Measurements from ENCODE around the gene PLAC8L1. TPM values are rescaled to one million over a fixed set of nuclear protein-coding genes. Genes with fewer than 3 reads are reported as not detected.
"Not testable (repeated sequence)": the region's sequence is repeated elsewhere in the genome, so short reads cannot be mapped to it uniquely, and the experiment has no call there.

Gene PLAC8L1
- total and polyA plus RNA-seq, 2 experiments from 2014 or later, result 1.1 TPM; not detected in 1

GRCh38 chr5:146109379-146109778, 4.0 kb upstream of the PLAC8L1 start:
- no peak overlapping the region for H3K27ac ChIP-seq

GRCh38 chr5:146108870-146109269, 3.5 kb upstream of the PLAC8L1 start:
- not testable (repeated sequence) for DNase-seq (ENCODE audit: low read depth in 1 of 2, low spot score in 1 of 2); H3K27me3 ChIP-seq; H3K4me3 ChIP-seq; H3K4me1 ChIP-seq (ENCODE audit: low read depth); H3K36me3 ChIP-seq; H3K27ac ChIP-seq; H3K9me3 ChIP-seq (ENCODE audit: low read depth)

More at GRCh38 chr5:146109379-146109778, 4.0 kb upstream of the PLAC8L1 start:
- peaks cover 4% of the 10 kb centered on the region for H3K36me3 ChIP-seq
- DNase-seq (ENCODE audit: low read depth in 1 of 2, low spot score in 1 of 2), result no peak
- H3K27me3 ChIP-seq, result no peaks in the 10 kb centered on the region
- no peaks in the 10 kb centered on the region for H3K4me1 ChIP-seq (ENCODE audit: low read depth)
- TF ChIP-seq CTCF (IDR thresholded peaks at IDR 0.05; ENCODE audit: low read depth, low read length), result no peak
- no peak overlapping the region for H3K4me3 ChIP-seq
- no peaks in the 10 kb centered on the region for H3K9me3 ChIP-seq (ENCODE audit: low read depth)

GRCh38 chr5:146107901-146108300, 2.5 kb upstream of the PLAC8L1 start:
- H3K4me1 ChIP-seq (ENCODE audit: low read depth), result peaks cover 8% of the 10 kb centered on the region
- H3K9me3 ChIP-seq (ENCODE audit: low read depth), result no peaks in the 10 kb centered on the region
- H3K27ac ChIP-seq, result no peak overlapping the region
- no peak for DNase-seq (ENCODE audit: low read depth in 1 of 2, low spot score in 1 of 2)
- no peaks in the 10 kb centered on the region for H3K36me3 ChIP-seq
- no peaks in the 10 kb centered on the region for H3K27me3 ChIP-seq
- no peak overlapping the region for H3K4me3 ChIP-seq
- no peak for TF ChIP-seq CTCF (IDR thresholded peaks at IDR 0.05; ENCODE audit: low read depth, low read length)

- no peak for TF ChIP-seq CTCF (IDR thresholded peaks at IDR 0.05; ENCODE audit: low read depth, low read length)
These were observed 1.8 kb downstream of the PLAC8L1 start for GRCh38 chr5:146103594-146103993.

GRCh38 chr5:146101646-146102045, 3.7 kb downstream of the PLAC8L1 start:
- Histone ChIP-seq H3K4me1 (ENCODE audit: low read depth) (peaks cover 8% of the 10 kb centered on the region), H3K36me3 (no peaks in the 10 kb centered on the region), H3K4me3 (no peak overlapping the region), H3K9me3 (ENCODE audit: low read depth) (no peaks in the 10 kb centered on the region), H3K27ac (no peak overlapping the region), H3K27me3 (no peaks in the 10 kb centered on the region)
- TF ChIP-seq CTCF (IDR thresholded peaks at IDR 0.05; ENCODE audit: low read depth, low read length), result no peak
- no peak for DNase-seq (ENCODE audit: low read depth in 1 of 2, low spot score in 1 of 2)

More at GRCh38 chr5:146103594-146103993, 1.8 kb downstream of the PLAC8L1 start:
- Histone ChIP-seq H3K36me3 (no peaks in the 10 kb centered on the region), H3K4me1 (ENCODE audit: low read depth) (peaks cover 8% of the 10 kb centered on the region), H3K9me3 (ENCODE audit: low read depth) (no peaks in the 10 kb centered on the region), H3K27ac (peak overlapping the region; percentile 63), H3K4me3 (no peak overlapping the region), H3K27me3 (no peaks in the 10 kb centered on the region)
- peak in 1 of 2 donors; percentile 15 for DNase-seq (ENCODE audit: low read depth in 1 of 2, low spot score in 1 of 2)

GRCh38 chr5:146098047-146098446, 7.3 kb downstream of the PLAC8L1 start:
- no peaks in the 10 kb centered on the region for H3K9me3 ChIP-seq (ENCODE audit: low read depth)
- H3K4me1 ChIP-seq (ENCODE audit: low read depth), result peaks cover 4% of the 10 kb centered on the region
- TF ChIP-seq CTCF (IDR thresholded peaks at IDR 0.05; ENCODE audit: low read depth, low read length), result no peak
- no peak overlapping the region for H3K27ac ChIP-seq
- no peaks in the 10 kb centered on the region for H3K36me3 ChIP-seq
- H3K27me3 ChIP-seq, result no peaks in the 10 kb centered on the region
- DNase-seq (ENCODE audit: low read depth in 1 of 2, low spot score in 1 of 2), result no peak
- H3K4me3 ChIP-seq, result no peak overlapping the region

Measured in cardiac muscle cell (in vitro differentiated cells and primary cell).